Astrocyte of the cerebellum (primary cell): ENCODE measurements around the gene IL18.

Source experiments
- DNase-seq: peaks from one replicate; pipeline ENCODE4 v3.0.0-alpha.2; 2011; ENCODE audit warnings: low read depth
- H3K4me3 ChIP-seq: 2 replicates; pipeline ENCODE4 v1.5.1; 2011; ENCODE audit warnings: mild to moderate bottlenecking, low read depth, low read length, moderate library complexity
- in situ Hi-C: cut with HindIII; loops from 2 replicates; pipeline ENCODE4 v1.10.0; 2017; ENCODE audit warnings: low sequenced_read_pairs
- TF ChIP-seq, protein P1 (sequence below): IDR thresholded peaks from 2 replicates; pipeline ENCODE4 v1.5.1; 2012; ENCODE audit warnings: low read length, low read depth, moderate library complexity, mild to moderate bottlenecking; ENCODE audit errors: missing control alignments

Gene IL18

DNA sequence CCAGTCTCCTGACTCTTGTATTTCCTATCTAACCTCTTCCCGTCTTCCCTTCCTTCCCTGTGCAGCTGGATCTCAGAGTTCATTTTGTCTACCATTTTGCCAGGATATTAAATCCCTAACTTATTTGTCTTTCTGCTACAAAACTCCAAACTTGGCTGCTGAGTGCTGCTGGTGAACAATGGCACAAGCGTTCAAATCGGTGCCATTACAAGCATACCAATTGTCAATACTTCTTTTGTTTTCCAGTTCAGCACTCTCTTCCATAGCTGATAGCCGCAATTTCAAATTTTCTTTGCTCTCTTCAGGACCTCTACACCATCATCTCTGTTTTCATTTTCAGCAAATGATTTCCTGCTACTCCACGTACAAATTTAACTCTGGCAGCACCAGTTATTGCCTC, 13.4 kb downstream of the IL18 start:
- no peak overlapping the region for H3K4me3 ChIP-seq
- in situ Hi-C loops: no loop called here
- TF ChIP-seq, protein P1, sequence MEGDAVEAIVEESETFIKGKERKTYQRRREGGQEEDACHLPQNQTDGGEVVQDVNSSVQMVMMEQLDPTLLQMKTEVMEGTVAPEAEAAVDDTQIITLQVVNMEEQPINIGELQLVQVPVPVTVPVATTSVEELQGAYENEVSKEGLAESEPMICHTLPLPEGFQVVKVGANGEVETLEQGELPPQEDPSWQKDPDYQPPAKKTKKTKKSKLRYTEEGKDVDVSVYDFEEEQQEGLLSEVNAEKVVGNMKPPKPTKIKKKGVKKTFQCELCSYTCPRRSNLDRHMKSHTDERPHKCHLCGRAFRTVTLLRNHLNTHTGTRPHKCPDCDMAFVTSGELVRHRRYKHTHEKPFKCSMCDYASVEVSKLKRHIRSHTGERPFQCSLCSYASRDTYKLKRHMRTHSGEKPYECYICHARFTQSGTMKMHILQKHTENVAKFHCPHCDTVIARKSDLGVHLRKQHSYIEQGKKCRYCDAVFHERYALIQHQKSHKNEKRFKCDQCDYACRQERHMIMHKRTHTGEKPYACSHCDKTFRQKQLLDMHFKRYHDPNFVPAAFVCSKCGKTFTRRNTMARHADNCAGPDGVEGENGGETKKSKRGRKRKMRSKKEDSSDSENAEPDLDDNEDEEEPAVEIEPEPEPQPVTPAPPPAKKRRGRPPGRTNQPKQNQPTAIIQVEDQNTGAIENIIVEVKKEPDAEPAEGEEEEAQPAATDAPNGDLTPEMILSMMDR: no peak
- DNase-seq: no peak

DNA sequence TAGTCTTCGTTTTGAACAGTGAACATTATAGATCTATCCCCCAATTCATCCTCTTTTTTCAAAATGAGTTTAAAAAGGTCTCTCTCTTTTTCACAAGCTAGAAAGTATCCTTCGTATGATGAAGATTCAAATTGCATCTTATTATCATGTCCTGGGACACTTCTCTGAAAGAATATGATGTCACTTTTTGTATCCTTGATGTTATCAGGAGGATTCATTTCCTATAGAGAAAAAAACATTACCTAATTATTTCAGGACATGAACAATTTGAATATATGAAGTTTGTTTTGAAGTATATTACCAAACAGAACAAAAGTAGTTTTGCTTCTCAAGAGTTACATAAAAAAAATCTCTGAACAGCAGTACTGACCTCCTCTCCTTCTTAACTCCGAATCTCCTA, 20.3 kb downstream of the IL18 start:
- in situ Hi-C loops: no loop called here
- TF ChIP-seq, protein P1: no peak
- H3K4me3 ChIP-seq: no peak overlapping the region
- no peak for DNase-seq

DNA sequence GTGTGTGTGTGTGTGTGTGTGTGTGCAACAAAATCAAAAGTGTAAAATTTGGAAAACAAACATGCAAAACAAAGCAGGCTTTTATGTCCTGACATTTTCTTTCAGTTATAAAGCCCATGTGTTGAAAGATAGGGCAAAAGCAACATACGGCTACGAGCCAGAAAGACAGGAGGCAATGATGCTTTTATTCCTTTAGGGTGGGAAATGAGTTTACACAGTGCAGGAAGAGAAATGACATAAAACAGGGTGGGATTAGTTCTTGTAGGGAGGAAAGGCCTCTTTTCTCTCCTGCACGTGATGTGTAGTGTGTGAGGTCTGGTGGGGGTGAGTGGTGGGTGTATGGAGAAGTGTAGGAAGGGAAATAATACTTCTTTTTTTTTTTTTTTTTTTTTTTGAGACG, 29.4 kb downstream of the IL18 start:
- in situ Hi-C loops: no loop called here
- TF ChIP-seq, protein P1: no peak
- H3K4me3 ChIP-seq: no peak overlapping the region
- DNase-seq: no peak

DNA sequence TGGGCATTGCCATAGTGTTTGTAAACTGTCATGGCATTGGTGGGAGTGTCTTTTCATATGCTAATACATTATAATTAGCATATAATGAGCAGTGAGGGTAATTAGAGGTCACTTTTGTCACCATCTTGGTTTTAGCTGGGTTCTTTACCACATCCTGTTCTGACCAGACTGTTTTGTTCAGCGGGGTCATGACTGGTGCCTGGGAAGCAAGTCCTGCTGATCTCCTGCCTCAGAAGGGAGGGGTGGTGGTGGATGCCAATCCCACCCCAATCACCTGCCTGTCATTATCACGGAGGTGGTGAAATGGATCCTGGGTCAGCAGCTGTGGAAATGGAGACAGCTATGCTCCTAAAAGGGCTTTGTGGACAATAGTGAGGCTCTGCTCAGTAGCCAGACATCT, 31.2 kb downstream of the IL18 start:
- no peak overlapping the region for H3K4me3 ChIP-seq
- DNase-seq: no peak
- in situ Hi-C loops: no loop called here
- TF ChIP-seq, protein P1: no peak

DNA sequence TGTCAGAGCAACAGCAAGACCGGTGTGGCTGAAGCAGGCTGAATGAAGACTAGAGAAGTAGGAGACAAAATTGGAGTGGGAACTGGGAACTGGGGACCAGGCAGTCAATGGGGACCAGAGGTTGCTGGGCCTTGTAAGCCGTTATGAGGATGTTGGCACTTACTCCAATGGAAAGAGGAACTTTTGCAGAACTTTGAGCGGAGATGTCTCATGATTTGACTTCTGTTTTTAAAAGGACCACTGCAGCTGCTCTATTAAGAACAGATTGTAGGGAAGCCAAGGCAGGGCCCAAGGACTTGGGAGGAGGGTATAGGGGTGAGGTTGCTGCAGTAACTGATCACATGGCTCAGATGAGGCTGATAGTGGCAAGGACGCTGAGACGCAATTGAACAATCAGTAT, 34.2 kb downstream of the IL18 start:
- no peak for DNase-seq
- TF ChIP-seq, protein P1: no peak
- in situ Hi-C loops: no loop called here
- H3K4me3 ChIP-seq: no peak overlapping the region

DNA sequence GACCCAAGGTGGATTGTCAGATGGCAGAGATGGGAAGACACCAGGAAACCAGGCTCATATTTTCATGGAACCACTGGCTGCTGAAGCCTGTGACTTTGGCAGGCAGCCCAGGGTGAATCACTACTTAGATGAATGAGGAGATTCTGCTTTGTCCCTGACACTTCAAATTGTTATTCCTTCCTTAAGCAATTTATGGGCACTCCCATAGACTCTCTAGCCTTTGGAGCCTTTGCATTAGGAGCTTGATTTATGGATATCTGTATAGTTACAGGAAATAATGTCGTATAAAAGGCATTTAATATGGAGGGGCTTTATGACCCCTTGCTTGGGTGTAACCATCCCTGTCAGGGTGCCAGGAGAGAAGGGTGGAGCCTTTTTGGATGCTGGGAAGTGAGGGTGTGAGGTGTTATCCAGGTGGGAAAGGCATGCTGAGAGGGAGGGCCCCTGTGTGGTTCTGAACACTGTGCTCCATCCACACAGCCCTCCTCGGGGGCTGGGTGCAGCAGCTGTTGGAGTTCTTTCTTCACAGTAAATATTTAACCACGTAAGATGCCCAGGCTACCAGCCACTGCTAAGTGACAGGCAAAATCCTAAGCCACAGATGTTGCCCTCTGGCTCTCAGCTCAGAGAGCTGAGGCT, 35.3 kb downstream of the IL18 start:
- in situ Hi-C loops: no loop called here
- TF ChIP-seq, protein P1: no peak
- H3K4me3 ChIP-seq: no peak overlapping the region
- peak; percentile 40 for DNase-seq
